Activated CD4-positive, alpha-beta memory T cell treated with anti-CD3 and anti-CD28 coated beads for 36 hours (primary cell): ENCODE results near the gene ERVH48-1. TPM values are rescaled to one million over a fixed set of nuclear protein-coding genes. Genes with fewer than 3 reads are reported as not detected.
"Not testable (repeated sequence)": the region's sequence is repeated elsewhere in the genome, so short reads cannot be mapped to it uniquely, and the experiment has no call there.

Experiments used
- CTCF ChIA-PET: fragments of 350-600 bp; sonication (Branson Sonifier 250); formaldehyde crosslinking; loops from one replicate; lab custom pipeline; 2021; ENCODE audit warnings: antibody characterized with exemption, inconsistent platforms; lab: Charles Lee
- POLR2A ChIA-PET: fragments of 350-600 bp; sonication (Branson Sonifier 250); formaldehyde crosslinking; loops from one replicate; lab custom pipeline; 2021; ENCODE audit warnings: antibody characterized with exemption; lab: Charles Lee
- DNase-seq: peaks from one replicate; pipeline ENCODE4 v3.0.0-alpha.2; 2020
- H3K27ac Mint-ChIP-seq: one replicate; pipeline ENCODE4 v1.8.0; 2021; ENCODE audit warnings: mixed read lengths
- H3K27me3 Mint-ChIP-seq: one replicate; pipeline ENCODE4 v1.8.0; 2021; ENCODE audit warnings: mixed read lengths
- H3K36me3 Mint-ChIP-seq: one replicate; pipeline ENCODE4 v1.8.0; 2021; ENCODE audit warnings: mixed read lengths
- H3K4me1 Mint-ChIP-seq: one replicate; pipeline ENCODE4 v1.8.0; 2021; ENCODE audit warnings: low read depth, mixed read lengths
- H3K4me3 Mint-ChIP-seq: one replicate; pipeline ENCODE4 v1.8.0; 2021; ENCODE audit warnings: mild to moderate bottlenecking, mixed read lengths
- H3K9me3 Mint-ChIP-seq: one replicate; pipeline ENCODE4 v1.8.0; 2021; ENCODE audit warnings: mixed read lengths
- intact Hi-C: fragments of 100-400 bp; cut with micrococcal nuclease; formaldehyde crosslinking; loops from one replicate; pipeline ENCODE4 v1.15.1; 2023
- total RNA-seq, 2 experiments: library from RNA; stranded (reverse); gene quantifications; one replicate each; pipeline ENCODE4 v1.2.3, GENCODE V29; 2021

The ERVH48-1 gene
- total RNA-seq, 2 experiments from 2014 or later: 0.07 TPM; not detected in 1

DNA sequence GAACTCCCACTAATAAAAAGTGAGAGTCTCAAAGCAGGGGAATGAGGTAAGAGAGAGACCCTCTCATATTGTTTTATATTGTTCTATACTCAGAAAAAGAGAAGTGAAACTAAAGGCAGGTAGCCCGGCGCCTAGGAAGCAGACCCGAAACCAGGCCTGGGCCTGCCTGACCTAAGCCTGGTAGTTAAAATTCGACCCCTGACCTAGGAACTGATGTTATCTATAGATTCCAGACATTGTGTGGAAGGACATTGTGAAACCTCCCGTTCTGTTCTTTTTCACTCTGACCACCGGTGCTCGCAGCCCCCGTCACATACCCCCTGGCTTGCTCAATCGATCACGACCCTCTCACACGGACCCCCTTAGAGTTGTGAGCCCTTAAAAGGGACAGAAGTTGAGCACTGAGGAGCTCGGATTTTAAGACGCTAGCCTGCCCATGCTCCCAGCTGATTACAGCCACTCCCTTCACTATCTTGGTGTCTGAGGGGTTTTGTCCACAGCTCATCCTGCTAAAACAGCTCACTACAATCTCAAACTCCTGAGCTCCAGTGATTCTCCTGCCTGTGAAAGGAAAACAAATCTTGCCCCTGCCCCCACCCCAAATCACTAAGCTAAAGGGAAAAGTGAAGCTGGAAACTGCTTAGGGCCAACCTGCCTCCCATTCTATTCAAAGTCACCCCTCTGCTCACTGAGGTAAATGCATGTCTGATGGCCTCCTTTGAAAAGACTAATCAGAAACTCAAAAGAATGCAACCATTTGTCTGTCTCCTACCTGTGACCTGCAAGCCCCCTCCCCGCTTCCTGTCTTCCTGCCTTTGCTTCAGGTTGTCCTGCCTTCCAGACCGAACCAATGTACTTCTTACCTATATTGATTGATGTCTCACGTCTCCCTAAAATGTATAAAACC lies 11.9 kb upstream of the ERVH48-1 start:
- DNase-seq, POLR2A ChIA-PET, H3K36me3 Mint-ChIP-seq, H3K27me3 Mint-ChIP-seq, intact Hi-C loops, H3K4me1 Mint-ChIP-seq, H3K4me3 Mint-ChIP-seq, CTCF ChIA-PET, H3K9me3 Mint-ChIP-seq, H3K27ac Mint-ChIP-seq: not testable (repeated sequence)

DNA sequence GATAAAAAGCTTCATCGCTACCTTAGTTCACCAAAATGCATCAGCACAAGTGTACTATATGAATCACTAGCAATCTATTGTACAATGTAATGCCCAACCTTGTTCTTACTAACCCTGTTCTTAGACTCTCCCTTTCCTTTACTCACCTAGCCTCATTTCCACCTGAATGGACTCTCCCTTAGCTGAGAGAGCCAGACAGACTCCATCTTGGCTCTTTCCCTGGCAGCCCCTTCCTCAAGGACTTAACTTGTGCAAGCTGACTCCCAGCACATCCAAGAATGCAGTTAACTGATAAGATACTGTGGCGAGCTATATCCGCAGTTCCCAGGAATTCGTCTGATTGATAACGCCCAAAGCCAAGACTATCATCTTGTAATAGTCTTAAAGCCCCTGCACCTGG lies 10.9 kb upstream of the ERVH48-1 start:
- H3K4me3 Mint-ChIP-seq, H3K27me3 Mint-ChIP-seq, H3K4me1 Mint-ChIP-seq, CTCF ChIA-PET, H3K27ac Mint-ChIP-seq, H3K9me3 Mint-ChIP-seq, H3K36me3 Mint-ChIP-seq, DNase-seq, POLR2A ChIA-PET, intact Hi-C loops: not testable (repeated sequence)

DNA sequence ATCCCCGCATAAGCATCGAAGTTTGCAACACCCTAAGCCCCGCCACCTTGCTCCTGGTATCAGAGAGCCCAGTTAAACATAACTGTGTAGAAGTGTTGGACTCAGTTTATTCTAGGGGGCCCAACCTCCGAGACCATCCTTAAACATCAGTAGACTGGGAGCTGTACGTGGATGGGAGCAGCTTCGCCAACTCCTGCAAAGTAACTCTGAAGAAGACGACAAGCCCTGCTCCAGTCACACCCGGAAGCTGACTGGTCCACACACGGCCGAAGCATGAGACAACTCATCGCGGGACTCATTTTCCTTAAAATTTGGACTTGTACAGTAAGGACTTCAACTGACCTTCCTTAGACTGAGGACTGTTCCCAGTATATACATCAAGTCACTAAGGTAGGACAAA lies 8.5 kb upstream of the ERVH48-1 start:
- H3K4me1 Mint-ChIP-seq, H3K9me3 Mint-ChIP-seq, H3K27me3 Mint-ChIP-seq, CTCF ChIA-PET, DNase-seq, H3K27ac Mint-ChIP-seq, H3K4me3 Mint-ChIP-seq, POLR2A ChIA-PET, H3K36me3 Mint-ChIP-seq, intact Hi-C loops: not testable (repeated sequence)

DNA sequence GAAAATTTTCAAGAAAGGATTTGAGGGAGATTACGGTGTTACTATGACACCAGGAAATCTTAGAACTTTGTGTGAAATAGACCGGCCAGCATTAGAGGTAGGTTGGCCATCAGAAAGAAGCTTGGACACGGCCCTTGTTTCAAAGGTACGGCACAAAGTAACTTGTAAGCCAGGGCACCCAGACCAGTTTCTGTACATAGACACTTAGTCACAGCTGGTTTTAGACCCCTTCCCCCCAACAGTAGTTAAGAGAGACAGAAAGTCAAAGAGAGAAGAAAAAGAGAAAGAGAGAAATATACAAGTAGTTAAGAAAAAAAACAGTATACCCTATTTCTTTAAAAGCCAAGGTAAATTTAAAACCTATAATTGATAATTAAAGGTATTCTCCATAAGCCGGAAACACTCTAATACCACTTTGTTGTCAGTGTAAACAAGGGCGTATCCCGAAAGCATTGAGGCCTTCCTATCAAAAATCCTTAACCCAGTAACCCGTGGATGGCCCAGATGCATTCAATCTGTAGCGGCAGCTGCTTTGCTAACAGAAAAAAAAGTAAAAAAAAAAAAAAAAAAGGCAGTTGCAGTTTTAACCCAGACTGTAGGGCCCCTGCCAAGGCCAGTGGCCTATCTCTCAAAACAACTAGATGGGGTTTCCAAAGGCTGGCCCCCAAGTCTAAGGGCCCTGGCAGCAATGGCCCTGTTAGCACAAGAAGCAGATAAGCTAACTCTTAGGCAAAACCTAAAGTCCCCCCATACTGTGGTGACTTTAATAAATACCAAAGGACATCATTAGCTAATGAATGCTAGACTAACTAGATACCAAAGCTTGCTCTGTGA lies 7.9 kb upstream of the ERVH48-1 start:
- POLR2A ChIA-PET, CTCF ChIA-PET: not testable (repeated sequence)

DNA sequence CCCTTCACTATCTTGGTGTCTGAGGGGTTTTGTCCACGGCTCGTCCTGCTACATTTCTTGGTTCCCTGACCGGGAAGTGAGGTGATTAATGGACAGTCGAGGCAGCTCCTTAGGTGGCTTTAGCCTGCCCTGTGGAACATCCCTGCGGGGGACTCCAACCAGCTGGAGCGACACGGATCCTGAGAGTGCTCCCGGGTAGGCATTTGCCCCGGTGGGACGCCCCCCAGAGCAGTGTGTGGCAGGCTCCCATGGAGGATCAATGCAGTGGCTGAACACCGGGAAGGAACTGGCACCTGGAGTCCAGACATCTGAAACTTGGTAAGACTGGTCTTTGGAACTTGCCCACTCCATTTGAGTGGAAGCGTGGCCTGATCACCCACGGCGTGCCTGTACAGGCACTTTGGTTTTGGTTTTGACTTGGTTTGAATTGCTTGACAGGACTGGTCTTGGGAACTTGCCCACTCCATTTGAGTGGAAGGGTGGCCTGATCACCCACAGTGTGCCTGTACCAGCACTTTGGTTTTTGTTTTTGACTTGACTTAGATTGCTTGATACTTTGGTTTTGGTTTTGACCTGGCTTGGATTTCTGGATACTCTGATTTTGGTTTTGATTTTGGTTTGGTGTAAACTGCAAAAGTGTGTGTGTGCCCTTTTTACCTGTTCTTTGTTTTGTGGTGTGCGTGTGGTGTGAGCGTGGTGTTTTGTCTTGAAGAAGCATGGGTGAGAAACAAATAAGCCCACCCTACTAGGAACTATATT lies 7.1 kb upstream of the ERVH48-1 start:
- POLR2A ChIA-PET: not testable (repeated sequence)

More for the DNA sequence above, 7.9 kb upstream of the ERVH48-1 start:
- H3K36me3 Mint-ChIP-seq, intact Hi-C loops, H3K27ac Mint-ChIP-seq, H3K9me3 Mint-ChIP-seq, H3K4me3 Mint-ChIP-seq, H3K4me1 Mint-ChIP-seq, DNase-seq, H3K27me3 Mint-ChIP-seq: not testable (repeated sequence)

DNA sequence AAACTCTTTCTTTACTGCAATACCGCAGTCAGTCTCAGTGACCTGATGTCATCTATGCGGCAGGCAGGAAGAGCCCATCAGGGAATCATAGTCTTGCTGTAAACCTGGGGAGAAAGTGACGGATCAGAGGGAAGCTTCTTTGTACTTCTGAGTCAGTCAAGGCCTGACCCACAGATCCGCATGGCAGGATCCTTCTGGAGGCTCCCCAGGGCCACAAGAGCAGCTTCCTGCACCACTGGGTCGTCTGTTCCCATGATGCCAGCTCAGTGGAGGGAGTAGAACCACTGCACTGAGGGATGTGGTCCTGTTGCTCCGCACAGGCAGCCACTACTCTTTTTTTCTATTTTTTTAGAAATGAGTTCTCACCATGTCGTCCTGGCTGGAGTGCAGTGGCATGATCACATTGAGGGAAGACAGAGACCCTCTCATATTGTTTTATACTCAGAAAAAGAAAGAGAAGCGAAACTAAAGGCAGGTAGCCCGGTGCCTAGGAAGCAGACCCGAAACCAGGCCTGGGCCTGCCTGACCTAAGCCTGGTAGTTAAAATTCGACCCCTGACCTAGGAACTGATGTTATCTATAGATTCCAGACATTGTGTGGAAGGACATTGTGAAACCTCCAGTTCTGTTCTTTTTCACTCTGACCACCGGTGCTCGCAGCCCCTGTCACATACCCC lies 6.3 kb upstream of the ERVH48-1 start:
- CTCF ChIA-PET: no interaction called here
- no peak overlapping the region for H3K27ac Mint-ChIP-seq
- no peaks in the 10 kb centered on the region for H3K36me3 Mint-ChIP-seq

More for the DNA sequence above, 7.1 kb upstream of the ERVH48-1 start:
- H3K36me3 Mint-ChIP-seq, H3K9me3 Mint-ChIP-seq, H3K27me3 Mint-ChIP-seq, H3K27ac Mint-ChIP-seq, CTCF ChIA-PET, H3K4me1 Mint-ChIP-seq, DNase-seq, intact Hi-C loops, H3K4me3 Mint-ChIP-seq: not testable (repeated sequence)

DNA sequence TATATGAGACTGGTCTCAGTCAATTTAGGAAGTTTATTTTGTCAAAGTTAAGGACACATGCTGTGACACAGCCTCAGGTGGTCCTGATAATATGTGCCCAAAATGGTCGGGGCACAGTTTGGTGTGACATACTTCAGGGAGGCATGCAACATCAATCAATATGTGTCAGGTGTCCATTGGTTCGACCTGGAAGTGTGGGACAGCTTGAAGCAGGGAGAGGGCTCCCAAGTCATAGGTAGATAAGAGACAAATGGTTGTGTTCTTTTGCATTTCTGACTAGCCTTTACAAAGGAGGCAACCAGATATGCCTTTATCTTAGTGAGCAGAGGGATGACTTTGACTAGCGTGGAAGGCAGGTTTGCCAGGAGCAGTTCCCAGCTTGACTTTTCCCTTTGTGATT lies 4.5 kb upstream of the ERVH48-1 start:
- H3K27ac Mint-ChIP-seq: no peak overlapping the region
- CTCF ChIA-PET: no interaction called here
- no peaks in the 10 kb centered on the region for H3K36me3 Mint-ChIP-seq
- no peak overlapping the region for H3K4me3 Mint-ChIP-seq
- intact Hi-C loops: no loop called here
- POLR2A ChIA-PET: no interaction called here
- no peaks in the 10 kb centered on the region for H3K27me3 Mint-ChIP-seq
- DNase-seq: no peak
- no peaks in the 10 kb centered on the region for H3K9me3 Mint-ChIP-seq
- no peaks in the 10 kb centered on the region for H3K4me1 Mint-ChIP-seq

More for the DNA sequence above, 6.3 kb upstream of the ERVH48-1 start:
- POLR2A ChIA-PET: no interaction called here
- DNase-seq: no peak
- Mint-ChIP-seq H3K4me3 (no peak overlapping the region), H3K4me1 (no peaks in the 10 kb centered on the region), H3K9me3 (no peaks in the 10 kb centered on the region), H3K27me3 (no peaks in the 10 kb centered on the region)
- intact Hi-C loops: no loop called here

DNA sequence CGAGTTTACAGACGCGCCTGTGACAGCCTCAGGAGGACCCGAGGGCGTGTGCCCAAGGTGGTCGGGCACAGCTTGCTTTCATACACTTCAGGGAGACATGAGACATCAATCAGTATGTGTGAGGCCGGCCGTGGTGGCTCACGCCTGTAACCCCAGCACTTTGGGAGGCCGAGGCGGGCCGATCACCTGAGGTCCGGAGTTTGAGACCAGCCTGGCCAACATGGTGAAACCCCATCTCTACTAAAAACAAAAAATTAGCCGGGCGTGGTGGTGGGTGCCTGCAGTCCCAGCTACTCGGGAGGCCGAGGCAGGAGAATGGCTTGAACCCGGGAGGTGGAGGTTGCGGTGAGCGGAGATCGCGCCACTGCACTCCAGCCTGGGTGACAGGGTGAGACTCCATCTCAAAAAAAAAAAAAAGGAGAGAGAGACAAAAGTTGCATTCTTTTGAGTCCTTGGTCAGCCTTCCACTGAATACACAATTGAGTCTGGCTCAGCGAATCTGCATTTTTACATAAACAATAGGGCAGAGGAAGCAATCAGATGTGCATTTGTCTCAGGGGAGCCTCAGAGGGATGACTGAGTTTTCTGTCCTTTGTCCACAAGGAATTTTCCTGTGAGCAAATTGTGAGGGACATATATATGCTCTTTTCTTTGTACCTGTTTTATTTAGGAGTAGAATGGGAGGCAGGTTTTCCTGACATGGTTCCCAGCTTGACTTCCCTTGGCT lies 2.2 kb upstream of the ERVH48-1 start:
- CTCF ChIA-PET, H3K27ac Mint-ChIP-seq, DNase-seq, H3K27me3 Mint-ChIP-seq, H3K4me3 Mint-ChIP-seq, intact Hi-C loops, H3K36me3 Mint-ChIP-seq, H3K9me3 Mint-ChIP-seq: not testable (repeated sequence)
- peaks cover 10% of the 10 kb centered on the region for H3K4me1 Mint-ChIP-seq
- POLR2A ChIA-PET: interaction anchor here (0.7 kb wide), 1 partner anchor 344 kb away, joined by 3 read pairs; no protein-coding TSS in a partner anchor

DNA sequence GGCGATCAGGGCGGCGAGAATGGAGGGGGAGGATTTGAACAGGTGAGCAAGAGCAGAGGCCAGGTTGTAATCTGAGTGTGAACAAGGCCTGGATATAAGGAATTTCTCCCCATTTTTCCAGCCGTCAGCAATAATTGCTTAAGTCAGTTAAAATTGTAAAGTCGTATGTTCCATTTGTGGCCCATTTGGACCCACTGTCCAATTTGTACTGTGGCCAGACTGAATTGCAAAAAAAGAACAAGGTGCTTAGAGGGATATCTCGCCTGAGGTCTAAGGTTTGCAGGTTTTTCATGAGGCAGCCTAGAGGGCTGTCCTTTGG lies 1.0 kb downstream of the ERVH48-1 start:
- ChIA-PET CTCF (no interaction called here), POLR2A (no interaction called here)

DNA sequence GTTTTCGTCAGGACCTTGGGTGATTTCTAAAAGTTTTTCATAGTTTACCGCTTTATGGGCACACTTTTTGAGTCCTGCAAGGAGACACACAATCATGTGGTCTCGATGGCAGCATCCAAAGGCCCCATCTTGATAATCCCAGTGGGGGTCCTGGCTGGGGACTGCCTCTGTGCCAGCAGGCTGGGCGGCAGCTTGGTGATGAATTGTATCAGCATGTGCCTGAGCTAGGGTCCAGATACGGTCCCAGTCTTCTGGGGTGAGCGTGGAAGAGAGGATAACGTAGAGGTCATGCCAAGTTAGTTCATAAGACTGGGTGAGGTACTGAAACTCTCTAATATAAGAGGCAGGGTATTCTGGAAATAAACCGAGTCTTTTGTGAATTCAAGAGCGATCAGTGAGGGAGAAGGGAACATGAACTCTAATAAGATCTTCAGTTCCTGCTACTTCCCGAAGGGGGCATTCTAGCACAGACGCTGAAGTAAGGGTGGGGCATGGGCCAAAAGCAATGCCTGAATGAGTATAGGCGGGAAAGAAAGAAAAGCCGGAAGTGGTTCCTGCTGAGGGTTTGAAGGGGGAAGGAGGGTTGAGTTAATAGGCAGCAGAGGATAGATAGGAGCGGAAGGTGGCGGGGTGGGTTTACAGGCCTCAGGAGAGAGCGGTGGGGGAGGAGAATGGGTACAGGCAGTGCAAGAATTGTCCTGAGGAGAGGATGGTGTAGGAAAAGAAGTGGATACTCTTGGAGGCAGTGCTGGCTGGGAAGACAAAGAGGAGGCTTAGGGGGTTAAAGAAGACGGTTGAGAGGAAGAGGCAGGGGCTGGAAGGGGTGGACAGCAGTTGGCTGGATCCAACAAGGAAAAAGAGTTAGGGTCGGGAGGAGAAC lies 1.6 kb downstream of the ERVH48-1 start:
- no peaks in the 10 kb centered on the region for H3K9me3 Mint-ChIP-seq
- H3K27ac Mint-ChIP-seq: peak overlapping the region; percentile 38
- ChIA-PET CTCF (interaction anchor here (1.3 kb wide), 1 partner anchor 49 kb away, joined by 3 read pairs; no protein-coding TSS in a partner anchor), POLR2A (no interaction called here)
- peak overlapping the region; percentile 17 for H3K4me3 Mint-ChIP-seq
- peak; percentile 84 for DNase-seq
- peaks cover 10% of the 10 kb centered on the region for H3K4me1 Mint-ChIP-seq
- H3K27me3 Mint-ChIP-seq: no peaks in the 10 kb centered on the region
- intact Hi-C loops: loop anchor here (5.0 kb wide), 1 partner anchor 724 kb away; no protein-coding TSS in a partner anchor
- H3K36me3 Mint-ChIP-seq: no peaks in the 10 kb centered on the region

More for the DNA sequence above, 1.0 kb downstream of the ERVH48-1 start:
- intact Hi-C loops: loop anchor here (5.0 kb wide), 1 partner anchor 723 kb away; no protein-coding TSS in a partner anchor
- H3K4me3 Mint-ChIP-seq: peak overlapping the region; percentile 17
- H3K36me3 Mint-ChIP-seq: no peaks in the 10 kb centered on the region
- H3K27ac Mint-ChIP-seq: peak overlapping the region; percentile 38
- H3K9me3 Mint-ChIP-seq: no peaks in the 10 kb centered on the region
- peaks cover 10% of the 10 kb centered on the region for H3K4me1 Mint-ChIP-seq
- no peak for DNase-seq
- no peaks in the 10 kb centered on the region for H3K27me3 Mint-ChIP-seq
